SK-N-SH (cell line): Measurements from ENCODE around the gene LLGL2.

Source experiments
- EZH2phosphoT487 ChIP-seq: fragments of 200-600 bp; sonication (generic); IDR thresholded peaks from 2 replicates; pipeline ENCODE4 v1.6.1; 2017; ENCODE audit warnings: low read depth, mixed run types, mild to moderate bottlenecking, antibody characterized with exemption, moderate library complexity, borderline replicate concordance
- JUND ChIP-seq: IDR thresholded peaks from 2 replicates; pipeline ENCODE4 v1.4.0; 2012
- NFIC ChIP-seq: IDR thresholded peaks from 2 replicates; pipeline ENCODE4 v1.4.0; 2012; ENCODE audit warnings: borderline replicate concordance

- no peak for TF ChIP-seq EZH2phosphoT487
- TF ChIP-seq NFIC: no peak
- TF ChIP-seq JUND: no peak
Measured at GRCh38 chr17:75515496-75516254, 9.8 kb upstream of the LLGL2 start, which contains the start of gene CASKIN2.
